SU-DHL-6 (cell line): ENCODE measurements around the gene FBXW4.

ENCODE experiments used
- H2AFZ ChIP-seq: fragments of 200-600 bp; sonication (generic); 2 replicates; pipeline ENCODE4 v1.6.1; 2014; ENCODE audit warnings: low read depth, mild to moderate bottlenecking, moderate library complexity, mixed read lengths, antibody characterized with exemption, low read length; ENCODE audit not compliant: severe bottlenecking
- H3F3A ChIP-seq: fragments of 200-600 bp; shearing (Covaris generic); 2 replicates; pipeline ENCODE4 v1.6.0; 2016; ENCODE audit warnings: antibody characterized with exemption, mild to moderate bottlenecking; ENCODE audit not compliant: insufficient read depth
- H3K27ac ChIP-seq: fragments of 200-600 bp; sonication (generic); 2 replicates; pipeline ENCODE4 v1.5.1; 2016; ENCODE audit warnings: low read depth, mild to moderate bottlenecking, low read length, moderate library complexity, mixed read lengths
- H3K27me3 ChIP-seq: fragments of 200-600 bp; sonication (generic), shearing (Covaris generic); 2 replicates; pipeline ENCODE4 v1.6.0; 2014; ENCODE audit warnings: mild to moderate bottlenecking, low read length
- H3K36me3 ChIP-seq: fragments of 200-600 bp; sonication (generic); 2 replicates; pipeline ENCODE4 v1.6.1; 2014; ENCODE audit warnings: mild to moderate bottlenecking, low read length, mixed read lengths
- H3K4me2 ChIP-seq: fragments of 300-600, 200-600 bp; shearing (Covaris generic), sonication (generic); 2 replicates; pipeline ENCODE4 v1.6.0; 2014; ENCODE audit warnings: low read length, low read depth, mild to moderate bottlenecking; ENCODE audit not compliant: poor library complexity, severe bottlenecking
- H3K4me3 ChIP-seq: fragments of 200-600 bp; sonication (generic); 2 replicates; pipeline ENCODE4 v1.5.1; 2014; ENCODE audit warnings: antibody characterized with exemption, low read length, mild to moderate bottlenecking, mixed read lengths; ENCODE audit not compliant: insufficient read depth, poor library complexity, severe bottlenecking
- H3K79me2 ChIP-seq: fragments of 200-600 bp; sonication (generic); 2 replicates; pipeline ENCODE4 v1.6.1; 2014; ENCODE audit warnings: mild to moderate bottlenecking, low read length, moderate library complexity; ENCODE audit not compliant: insufficient read depth
- H3K9ac ChIP-seq: fragments of 200-600 bp; sonication (generic); 2 replicates; pipeline ENCODE4 v1.7.0; 2014; ENCODE audit warnings: mild to moderate bottlenecking, low read length
- H3K9me2 ChIP-seq: fragments of 200-600 bp; sonication (generic); replicated peaks from 2 replicates; pipeline ENCODE4 v1.6.1; 2014; ENCODE audit warnings: low read length; ENCODE audit not compliant: insufficient read depth
- H3K9me3 ChIP-seq: fragments of 200-600 bp; sonication (generic); 2 replicates; pipeline ENCODE4 v1.6.1; 2014; ENCODE audit warnings: low read length, mixed read lengths; ENCODE audit not compliant: insufficient read depth
- H4K20me1 ChIP-seq: fragments of 200-600 bp; sonication (generic); 2 replicates; pipeline ENCODE4 v1.6.1; 2014; ENCODE audit warnings: low read depth, mild to moderate bottlenecking, antibody characterized with exemption, low read length, moderate library complexity, mixed read lengths
- EZH2phosphoT487 ChIP-seq: fragments of 200-600 bp; sonication (generic), shearing (Covaris generic); conservative IDR thresholded peaks from 2 replicates; pipeline ENCODE4 v1.6.1; 2018; ENCODE audit warnings: mild to moderate bottlenecking, antibody characterized with exemption, low read length, moderate library complexity, mixed read lengths
- TF ChIP-seq, protein P1 (sequence below): fragments of 200-600 bp; sonication (generic); IDR thresholded peaks from one replicate; pipeline ENCODE4 v1.5.1; 2017; ENCODE audit warnings: antibody characterized with exemption, mild to moderate bottlenecking, low read length, moderate library complexity; ENCODE audit not compliant: insufficient read depth, poor library complexity, severe bottlenecking

The FBXW4 gene

DNA sequence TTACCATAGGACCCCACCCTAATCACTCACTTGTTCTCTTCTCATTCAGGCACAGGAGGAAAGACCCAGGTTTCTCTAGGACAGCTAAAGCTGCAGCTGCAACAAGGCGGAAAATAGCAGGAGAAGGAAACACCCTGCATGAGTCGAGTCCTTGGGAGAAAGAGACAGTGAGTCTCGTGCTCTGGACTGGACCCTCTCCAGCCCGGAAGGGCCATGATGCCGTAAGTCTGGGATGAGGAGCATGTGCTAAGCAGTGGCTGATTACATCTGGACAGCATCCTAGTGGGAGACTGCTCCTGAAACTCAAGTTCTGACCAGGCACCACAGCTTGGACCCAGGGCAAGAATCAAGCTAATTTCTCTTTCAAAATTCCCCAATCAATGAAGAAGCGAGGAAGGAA lies 39.4 kb downstream of the FBXW4 start:
- H3K9me2 ChIP-seq = no peaks in the 10 kb centered on the region
- H3F3A ChIP-seq = no peaks in the 10 kb centered on the region
- no peaks in the 10 kb centered on the region for H4K20me1 ChIP-seq
- H3K9ac ChIP-seq = no peak overlapping the region
- no peaks in the 10 kb centered on the region for H3K79me2 ChIP-seq
- H3K4me2 ChIP-seq = no peak overlapping the region
- no peaks in the 10 kb centered on the region for H3K36me3 ChIP-seq
- H3K27ac ChIP-seq = no peak overlapping the region
- no peak for TF ChIP-seq EZH2phosphoT487
- TF ChIP-seq, protein P1, sequence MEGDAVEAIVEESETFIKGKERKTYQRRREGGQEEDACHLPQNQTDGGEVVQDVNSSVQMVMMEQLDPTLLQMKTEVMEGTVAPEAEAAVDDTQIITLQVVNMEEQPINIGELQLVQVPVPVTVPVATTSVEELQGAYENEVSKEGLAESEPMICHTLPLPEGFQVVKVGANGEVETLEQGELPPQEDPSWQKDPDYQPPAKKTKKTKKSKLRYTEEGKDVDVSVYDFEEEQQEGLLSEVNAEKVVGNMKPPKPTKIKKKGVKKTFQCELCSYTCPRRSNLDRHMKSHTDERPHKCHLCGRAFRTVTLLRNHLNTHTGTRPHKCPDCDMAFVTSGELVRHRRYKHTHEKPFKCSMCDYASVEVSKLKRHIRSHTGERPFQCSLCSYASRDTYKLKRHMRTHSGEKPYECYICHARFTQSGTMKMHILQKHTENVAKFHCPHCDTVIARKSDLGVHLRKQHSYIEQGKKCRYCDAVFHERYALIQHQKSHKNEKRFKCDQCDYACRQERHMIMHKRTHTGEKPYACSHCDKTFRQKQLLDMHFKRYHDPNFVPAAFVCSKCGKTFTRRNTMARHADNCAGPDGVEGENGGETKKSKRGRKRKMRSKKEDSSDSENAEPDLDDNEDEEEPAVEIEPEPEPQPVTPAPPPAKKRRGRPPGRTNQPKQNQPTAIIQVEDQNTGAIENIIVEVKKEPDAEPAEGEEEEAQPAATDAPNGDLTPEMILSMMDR = no peak
- no peaks in the 10 kb centered on the region for H3K9me3 ChIP-seq
- H3K27me3 ChIP-seq = no peaks in the 10 kb centered on the region
- no peak overlapping the region for H2AFZ ChIP-seq
- no peak overlapping the region for H3K4me3 ChIP-seq

DNA sequence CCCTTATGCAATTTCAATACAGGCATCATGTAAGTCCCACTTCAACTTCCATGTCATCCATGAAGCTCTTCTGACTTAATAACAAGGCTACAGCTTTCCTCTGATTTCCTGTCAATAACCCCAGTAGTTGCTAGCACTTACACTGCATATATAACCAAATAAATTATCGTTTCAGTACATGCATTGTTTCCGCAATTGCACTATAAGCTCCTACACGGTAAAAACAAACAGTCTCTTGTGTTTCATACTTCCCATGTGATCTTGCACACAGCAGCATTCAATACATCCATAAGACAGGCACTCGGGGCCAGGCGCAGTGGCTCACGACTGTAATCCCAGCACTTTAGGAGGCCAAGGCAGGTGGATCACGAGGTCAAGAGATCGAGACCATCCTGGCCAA lies 41.4 kb downstream of the FBXW4 start:
- Histone ChIP-seq H3K27me3 (no peaks in the 10 kb centered on the region), H3K36me3 (no peaks in the 10 kb centered on the region), H3F3A (no peaks in the 10 kb centered on the region), H3K9me2 (no peaks in the 10 kb centered on the region), H3K79me2 (no peaks in the 10 kb centered on the region), H3K4me3 (no peak overlapping the region), H3K27ac (no peak overlapping the region), H3K9ac (no peak overlapping the region), H3K4me2 (no peak overlapping the region), H4K20me1 (no peaks in the 10 kb centered on the region), H3K9me3 (no peaks in the 10 kb centered on the region), H2AFZ (no peak overlapping the region)
- no peak for TF ChIP-seq EZH2phosphoT487
- TF ChIP-seq, protein P1 = no peak

DNA sequence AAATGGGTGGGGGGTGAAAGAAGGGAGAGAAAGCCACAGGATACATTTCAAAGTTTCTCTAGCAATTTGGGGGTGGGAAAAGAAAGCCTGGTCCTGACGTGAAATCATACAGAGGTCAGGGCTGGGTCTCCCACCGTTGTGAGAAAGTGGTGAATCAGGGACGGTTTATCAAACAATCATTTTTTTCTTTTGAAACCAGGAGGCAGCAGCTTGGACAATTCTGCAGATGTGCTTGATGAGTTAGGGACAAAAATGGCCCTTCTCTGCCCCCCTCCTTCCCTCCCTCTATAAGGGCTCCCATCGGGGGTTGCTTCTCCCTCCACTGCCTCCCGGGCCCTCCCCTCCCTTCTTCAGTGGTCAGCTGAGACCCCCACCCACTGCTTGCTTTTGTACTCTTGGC lies 43.6 kb downstream of the FBXW4 start:
- Histone ChIP-seq H4K20me1 (no peaks in the 10 kb centered on the region), H3K27me3 (no peaks in the 10 kb centered on the region), H3F3A (no peaks in the 10 kb centered on the region), H3K9me3 (no peaks in the 10 kb centered on the region), H3K9ac (no peak overlapping the region), H3K27ac (no peak overlapping the region), H3K36me3 (no peaks in the 10 kb centered on the region), H3K9me2 (no peaks in the 10 kb centered on the region), H3K4me3 (no peak overlapping the region), H2AFZ (no peak overlapping the region), H3K79me2 (no peaks in the 10 kb centered on the region), H3K4me2 (no peak overlapping the region)
- TF ChIP-seq, protein P1 = no peak
- TF ChIP-seq EZH2phosphoT487 = no peak
